G401 (cell line): ENCODE data around the gene SEMA3B. TPM values are rescaled to one million over a fixed set of nuclear protein-coding genes. Genes with fewer than 3 reads are reported as not detected.
A peak's percentile ranks its signal among the peaks of the same experiment; 100 is the strongest.
"Not testable (repeated sequence)": the region's sequence is repeated elsewhere in the genome, so short reads cannot be mapped to it uniquely, and the experiment has no call there.

Experiments used
- DNase-seq: peaks from one replicate; pipeline ENCODE4 v3.0.0-alpha.2; 2015; ENCODE audit warnings: low spot score
- in situ Hi-C: cut with HindIII; loops from 2 replicates; pipeline ENCODE4 v1.10.0; 2016; ENCODE audit warnings: low sequenced_read_pairs, mixed read lengths
- total RNA-seq: library from RNA; depleted of rRNA; stranded (reverse); fragments of >200 nt; shearing (Covaris generic); gene quantifications from 2 replicates; pipeline ENCODE4 v1.2.3, GENCODE V29; 2014

SEMA3B gene
- total RNA-seq, 1 experiment from 2014 or later = 68.1 TPM

DNA sequence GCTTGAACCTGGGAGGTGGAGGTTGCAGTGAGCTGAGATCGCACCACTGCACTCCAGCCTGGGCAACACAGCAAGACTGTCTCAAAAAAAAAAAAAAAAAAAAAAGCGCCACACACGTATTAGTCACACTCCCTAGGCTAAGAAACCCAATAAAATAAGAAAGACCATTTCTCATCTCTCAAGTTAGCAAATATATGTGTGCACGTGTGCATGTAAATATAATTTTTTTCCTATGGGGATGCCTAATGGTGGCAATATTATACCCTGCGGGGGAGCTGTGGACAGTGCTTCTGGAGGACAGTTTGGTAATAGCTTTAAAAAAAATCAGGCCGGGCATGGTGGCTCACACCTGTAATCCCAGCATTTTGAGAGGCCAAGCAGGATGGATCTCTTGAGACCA is 15.2 kb downstream of the SEMA3B start:
- DNase-seq, in situ Hi-C loops: not testable (repeated sequence)

DNA sequence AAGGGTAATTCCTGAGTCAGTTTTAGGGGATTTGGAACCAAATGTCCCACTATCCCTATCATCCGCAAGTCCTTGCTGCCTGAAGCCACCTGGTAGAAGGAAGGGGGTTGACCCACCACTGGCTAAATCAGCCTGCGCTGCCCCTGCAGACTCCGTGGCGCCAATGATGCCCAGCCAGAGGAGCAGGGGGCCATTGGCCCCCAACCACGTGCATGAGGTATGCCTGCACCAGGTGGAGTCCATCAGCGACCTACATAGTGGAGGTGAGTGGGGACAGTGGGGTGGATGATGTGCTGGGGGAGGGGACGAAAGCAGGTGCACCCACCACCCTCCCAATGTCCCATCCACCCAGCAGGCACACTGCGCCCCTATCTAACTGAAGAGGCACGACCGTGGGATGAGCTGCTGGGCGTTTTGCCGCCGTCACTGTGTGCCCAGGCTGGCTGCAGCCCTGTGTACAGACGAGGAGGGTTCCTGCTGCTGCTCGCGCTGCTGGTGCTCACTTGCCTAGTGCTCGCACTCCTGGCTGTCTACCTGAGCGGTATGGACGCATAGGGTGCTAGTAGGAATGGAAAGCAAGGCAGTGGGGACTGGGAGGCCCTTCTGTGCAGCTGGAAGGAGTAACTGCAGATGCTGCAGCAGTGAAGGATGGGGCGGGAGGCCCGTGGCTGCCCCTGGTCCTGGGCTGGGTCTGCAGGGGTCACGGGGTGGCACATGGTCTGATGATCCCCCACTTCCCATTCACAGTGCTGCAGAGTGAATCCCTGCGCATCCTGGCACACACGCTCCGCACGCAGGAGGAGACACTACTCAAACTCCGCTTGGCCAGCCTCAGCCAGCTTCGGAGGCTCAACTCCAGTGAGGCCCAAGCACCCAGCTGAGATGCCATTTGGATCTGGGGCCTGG is 17.6 kb downstream of the SEMA3B start:
- in situ Hi-C loops = no loop called here
- DNase-seq = no peak

DNA sequence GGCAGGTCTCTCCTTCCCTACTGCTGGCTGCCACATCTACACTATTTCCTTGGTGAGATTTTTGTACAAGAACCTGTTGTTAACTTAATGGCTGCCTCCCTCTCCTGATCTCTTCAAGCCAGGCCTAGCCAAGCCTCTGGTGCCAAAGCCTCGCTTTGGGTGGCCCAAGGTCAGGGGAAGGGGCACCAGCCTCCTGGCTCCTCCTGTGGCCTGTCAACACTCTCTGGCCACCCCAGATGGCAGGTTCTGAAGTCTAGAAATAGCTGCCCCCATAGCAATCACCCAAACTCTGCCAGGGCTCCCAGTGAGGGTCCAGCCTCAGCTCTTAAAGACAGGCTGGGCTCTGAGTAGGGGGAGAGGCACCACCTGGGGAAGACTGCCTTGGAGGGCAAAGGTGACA is 18.3 kb downstream of the SEMA3B start:
- no peak for DNase-seq
- in situ Hi-C loops = no loop called here

DNA sequence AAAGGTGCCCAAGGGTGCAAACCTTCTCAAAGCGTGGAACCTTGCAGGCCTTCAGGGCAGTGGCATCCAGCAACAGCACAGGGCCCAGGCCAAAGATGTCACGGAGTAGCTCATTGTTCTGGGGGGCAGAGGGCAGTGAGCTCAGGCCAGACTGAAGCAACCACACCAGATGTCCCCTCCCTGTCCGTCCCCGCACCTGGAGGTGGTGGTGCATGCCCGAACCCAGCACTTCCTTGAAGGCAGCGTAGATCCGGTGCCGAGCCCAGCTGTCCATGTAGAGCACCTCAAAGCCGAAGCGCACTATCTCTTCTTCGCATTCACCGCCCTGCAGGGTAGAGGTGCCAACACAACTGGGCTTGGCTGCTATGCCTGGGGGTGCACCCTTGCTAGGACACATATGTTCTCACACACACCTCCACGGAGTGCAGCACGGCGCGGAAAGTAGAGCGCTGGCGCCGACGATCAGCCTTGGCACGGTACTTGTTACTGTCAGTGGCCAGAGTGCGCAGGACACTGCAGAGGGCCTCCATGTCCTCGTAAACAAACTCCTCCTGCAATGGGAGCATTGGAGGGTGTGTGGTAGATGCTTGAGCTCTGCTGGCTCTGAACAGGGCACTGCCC is 19.6 kb downstream of the SEMA3B start:
- no peak for DNase-seq
- in situ Hi-C loops = no loop called here

DNA sequence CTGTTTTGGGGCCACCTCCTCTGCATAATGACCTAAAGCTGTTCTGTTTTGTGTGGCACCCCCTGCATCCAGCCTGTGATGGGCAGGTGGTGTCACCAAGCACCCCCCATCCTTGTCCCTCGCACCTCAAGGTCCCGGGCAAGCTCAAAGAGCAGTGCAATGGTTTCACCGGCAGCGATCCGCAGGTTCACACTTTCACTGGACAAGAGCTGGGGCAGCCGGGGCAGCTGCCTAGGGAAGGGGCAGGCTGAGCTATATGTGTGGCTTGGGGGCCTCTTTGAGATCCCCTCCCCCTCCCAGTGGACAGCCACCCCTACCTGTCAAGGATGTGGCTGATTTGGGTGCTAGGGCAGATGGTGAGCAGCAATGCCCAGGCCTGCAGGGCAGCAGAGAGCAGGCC is 20.2 kb downstream of the SEMA3B start:
- in situ Hi-C loops = no loop called here
- no peak for DNase-seq

DNA sequence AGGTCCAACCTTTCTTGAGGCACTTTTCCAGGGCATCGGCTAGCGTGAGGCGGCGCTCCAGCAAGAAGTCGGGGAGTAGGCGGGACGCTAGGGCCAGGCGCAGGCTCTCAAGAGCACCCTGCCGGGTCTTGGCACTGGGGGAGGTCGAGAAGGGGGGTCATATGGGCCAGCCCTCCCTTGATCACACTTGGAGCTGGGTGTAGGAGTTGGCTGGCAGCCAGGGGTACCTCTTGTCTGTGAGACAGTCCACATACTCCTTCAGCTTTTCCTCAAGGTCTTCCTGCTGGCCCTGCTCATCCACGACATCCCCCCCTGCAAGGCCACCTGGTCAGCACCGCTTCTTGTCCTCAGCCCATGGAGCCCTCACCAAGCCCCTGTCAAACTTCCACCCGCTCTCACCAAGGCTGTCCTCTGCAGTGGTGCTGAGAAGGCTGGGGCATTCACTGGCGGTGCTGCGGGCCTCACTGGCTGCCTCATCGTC is 21.3 kb downstream of the SEMA3B start:
- no peak for DNase-seq
- in situ Hi-C loops = no loop called here

DNA sequence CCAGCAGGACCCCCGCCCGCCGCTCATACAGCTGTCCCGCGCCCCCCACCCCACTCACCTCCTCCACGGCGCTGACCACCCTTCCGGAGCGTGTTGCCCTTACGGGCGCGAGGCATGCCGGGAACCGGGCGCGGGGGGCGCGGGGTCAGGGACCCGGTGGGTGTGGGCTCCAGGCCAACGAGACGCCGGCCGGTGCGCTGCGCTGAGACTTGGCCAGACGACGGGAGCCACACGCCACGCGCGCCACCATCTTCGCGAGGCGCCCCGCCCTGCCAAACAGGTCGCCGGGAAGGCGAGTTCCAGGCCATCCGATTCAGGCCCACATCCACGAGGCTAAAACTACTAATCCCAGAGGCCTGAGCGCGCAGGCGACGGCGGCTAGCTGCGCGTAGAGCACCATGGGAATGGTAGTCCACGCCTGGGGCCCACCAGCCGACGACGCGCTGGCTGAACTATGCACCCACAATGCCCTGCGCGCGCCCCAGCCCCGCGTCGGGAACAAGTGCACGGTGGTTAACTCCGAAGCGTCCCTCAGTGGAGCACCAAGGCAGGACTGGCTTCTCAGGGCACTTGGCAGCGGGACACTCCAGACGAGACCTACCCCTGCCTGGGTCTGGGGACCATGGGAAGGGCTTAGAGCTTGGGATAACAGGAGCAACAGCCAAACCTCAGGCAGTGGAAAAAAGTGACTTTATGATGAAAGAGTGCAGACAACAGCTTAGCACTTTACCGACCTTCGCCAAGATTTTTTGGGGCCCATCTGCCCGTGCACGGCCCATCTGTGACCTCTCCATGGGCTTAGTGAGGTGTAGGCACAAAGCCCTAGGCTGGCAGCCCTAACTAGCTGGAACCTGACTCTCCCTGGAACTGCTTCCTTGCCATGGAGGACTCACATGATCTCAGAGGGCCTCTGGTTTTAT is 23.5 kb downstream of the SEMA3B start, which contains the start of gene IFRD2:
TSS of gene IFRD2 (minus strand) at position 271 of the 920 bp plus-strand sequence. CDS start at position 116, 155 bp downstream.
- peak; percentile 98 for DNase-seq
- in situ Hi-C loops = no loop called here

DNA sequence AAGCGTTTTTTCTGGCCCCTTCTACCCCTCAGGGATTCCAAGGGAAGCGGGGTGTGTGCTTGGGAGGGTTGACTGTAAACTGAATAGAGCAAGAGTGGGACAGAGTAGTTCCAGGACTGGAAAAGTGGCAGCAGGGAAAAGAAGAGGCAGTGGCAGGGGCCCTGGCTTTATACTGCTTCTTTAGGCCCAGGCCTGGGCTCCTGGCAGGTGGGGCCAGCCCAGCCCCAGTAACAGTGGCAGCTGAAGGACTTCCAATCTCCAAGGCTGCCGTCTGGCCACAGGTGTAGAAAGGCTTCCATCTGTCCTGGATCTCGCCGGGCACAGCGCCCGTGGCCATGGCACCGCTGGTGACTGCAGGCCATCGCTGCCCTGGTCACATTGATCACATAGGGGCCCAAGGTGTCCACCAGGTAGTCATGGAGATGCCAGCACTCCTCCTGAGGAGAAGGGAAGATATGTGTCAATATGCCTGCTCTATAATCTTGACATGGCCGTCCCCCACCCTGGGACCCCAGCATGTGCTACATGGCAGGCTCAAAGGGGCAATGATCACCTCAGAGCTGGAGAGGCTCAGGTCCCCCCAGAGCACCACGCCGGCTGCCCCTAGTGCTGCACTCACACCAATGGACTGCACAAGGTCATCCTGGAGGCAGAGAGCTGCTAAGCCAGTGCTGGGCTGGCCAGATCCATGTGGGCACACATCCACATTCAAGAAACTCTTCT is 24.3 kb downstream of the SEMA3B start:
- no peak for DNase-seq
- in situ Hi-C loops = no loop called here

DNA sequence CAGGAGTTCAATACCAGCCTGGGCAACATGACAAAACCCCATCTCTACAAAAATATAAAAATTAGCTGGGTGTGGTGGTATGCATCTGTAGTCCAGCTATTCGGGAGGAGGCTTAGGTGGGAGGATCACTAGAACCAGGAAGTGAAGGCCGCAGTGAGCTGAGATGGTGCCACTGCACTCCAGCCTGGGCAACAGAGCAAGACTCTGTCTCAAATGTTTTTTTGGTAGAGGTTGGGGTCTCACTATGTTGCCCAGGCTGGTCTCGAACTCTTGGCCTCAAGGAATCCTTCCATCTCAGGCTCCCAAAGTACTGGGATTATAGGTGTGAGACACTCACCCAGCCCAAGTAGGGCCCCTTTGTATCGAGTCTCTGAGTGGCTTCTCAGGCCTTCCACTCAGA is 25.1 kb downstream of the SEMA3B start:
- in situ Hi-C loops = no loop called here
- no peak for DNase-seq

DNA sequence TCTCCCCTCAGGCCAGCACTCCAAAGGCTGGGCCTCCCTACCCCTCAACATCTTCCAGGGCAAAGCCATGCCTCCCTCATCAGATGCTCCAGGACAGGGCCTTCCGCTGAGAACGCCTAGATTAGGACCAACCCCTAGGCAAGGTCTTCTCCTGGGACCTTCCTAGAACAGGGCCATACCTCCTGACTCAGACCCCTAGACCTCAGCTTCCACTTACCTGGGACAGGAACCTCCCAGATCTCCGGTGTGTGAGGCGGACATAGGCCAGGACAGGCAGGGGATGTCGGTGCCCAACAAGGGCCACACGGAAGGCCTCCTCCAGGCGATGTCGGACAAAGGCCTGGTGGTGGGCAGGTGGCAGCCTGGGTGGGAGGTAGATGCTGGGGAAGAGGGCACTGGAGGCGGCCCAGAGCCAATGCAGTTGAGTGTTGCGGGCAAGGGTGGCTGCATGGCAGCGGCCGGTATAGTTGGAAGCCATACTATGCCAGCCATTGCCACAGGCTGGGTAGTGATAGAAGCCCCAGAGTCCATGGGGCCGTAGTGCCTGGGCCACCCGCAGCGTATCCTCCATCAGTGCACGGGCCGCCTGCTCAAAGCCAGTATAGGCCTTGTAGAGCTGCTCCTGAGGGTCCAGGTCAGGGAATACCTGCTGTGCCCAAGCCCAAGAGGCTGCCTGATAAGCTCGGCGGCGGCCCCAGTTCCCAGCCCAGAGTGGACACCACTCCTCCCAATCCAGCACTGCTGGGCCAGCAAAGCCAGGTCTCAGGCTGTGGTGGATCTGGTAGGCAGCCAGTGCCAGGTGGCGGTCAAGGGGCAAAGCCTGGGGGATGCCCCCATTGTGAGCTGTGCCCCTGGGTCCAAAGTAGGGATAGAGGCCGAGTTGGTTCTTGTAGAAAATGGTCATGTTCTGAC is 25.8 kb downstream of the SEMA3B start:
- in situ Hi-C loops = no loop called here
- no peak for DNase-seq

DNA sequence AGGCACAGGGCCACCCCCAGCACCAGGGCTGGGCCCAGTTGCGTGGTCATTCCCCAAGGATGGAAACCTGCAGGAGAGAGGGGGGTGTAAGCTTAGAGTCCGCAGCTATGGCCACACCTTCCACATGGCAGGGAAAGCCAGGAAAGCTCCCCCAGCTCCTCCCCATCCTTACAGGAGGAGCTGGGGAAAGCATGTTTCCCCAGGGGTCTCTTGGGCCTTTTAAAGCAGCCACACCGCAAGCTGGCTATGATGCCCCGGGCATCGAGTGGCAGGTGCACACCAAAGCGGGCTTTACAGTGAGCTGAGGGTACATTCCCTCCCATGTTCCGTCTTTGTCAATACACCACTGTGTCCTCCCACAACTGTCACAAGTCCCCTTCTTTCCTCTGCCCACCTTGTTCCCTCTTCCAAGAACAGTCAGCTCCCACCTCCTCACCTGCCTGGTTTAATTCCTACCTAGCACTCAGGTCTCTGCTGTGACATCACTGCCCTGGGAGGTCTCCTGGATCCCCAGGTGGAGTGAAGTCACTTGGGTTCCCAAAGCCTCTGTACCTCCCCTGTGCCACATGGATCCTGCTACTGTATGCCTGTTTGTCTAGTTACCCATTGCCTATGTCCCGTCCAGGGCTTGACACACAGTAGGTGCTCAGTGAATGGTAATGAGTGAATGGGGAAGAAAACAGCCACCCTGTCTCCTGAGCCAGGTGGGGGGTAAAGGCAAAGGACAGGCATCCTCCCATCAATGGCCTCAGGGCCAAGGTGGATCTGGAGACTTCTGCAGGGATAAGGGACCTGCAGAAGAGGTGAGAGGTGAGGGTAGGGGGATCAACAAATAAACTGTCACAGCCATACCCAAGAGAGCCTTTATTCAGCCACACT is 26.8 kb downstream of the SEMA3B start:
- in situ Hi-C loops = no loop called here
- no peak for DNase-seq

DNA sequence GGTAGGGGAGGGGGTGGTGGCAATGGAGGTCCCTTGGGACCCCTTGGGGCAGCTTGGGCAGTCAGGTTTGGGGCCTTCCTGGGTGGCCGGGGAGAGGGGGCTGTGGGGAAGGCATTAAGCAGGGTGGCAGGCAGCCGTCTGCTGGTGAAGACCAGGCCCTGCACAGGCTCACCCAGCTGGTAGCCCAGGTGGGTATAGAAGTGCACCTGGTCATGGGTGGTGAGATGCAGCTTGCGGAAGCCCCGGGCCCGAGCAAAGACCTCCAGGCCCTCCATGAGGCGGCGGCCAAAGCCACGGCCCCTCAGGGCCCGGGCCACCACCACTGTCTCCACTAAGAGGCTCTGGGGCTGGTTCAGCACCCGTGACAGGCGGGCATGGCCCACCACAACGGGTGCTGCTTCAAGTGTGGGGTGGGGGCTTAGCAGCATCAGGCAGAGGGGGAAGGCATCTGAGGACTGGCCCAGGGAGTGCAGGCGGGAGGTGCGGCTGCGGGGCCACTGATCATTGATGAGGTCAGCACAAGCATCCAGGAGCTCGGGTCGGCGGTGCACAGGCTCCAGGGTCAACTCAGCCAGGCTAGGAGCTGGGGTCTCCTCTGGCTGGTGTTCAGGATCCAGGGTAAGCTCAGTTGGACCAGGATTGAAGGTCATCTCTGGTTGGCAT is 27.9 kb downstream of the SEMA3B start:
- in situ Hi-C loops = no loop called here
- no peak for DNase-seq

DNA sequence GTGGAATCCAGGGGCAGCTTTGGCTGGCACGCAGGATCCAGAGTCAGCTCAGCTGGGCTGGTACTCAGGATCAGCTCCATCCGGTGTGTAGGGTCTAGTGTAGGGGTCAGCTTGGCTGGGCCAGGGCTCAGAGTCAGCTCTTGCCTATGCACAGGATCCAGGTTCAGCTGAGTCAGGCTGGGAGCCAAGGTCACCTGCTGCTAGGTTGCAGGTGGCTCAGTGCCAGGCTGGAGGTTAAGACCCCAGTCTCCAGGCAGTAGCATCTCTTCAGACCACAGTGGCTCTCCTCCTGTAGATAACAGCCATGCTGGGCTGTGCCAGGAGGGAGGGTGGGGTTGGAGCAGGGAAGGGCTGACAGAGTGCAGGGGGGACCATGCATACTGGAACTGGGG is 28.4 kb downstream of the SEMA3B start:
- in situ Hi-C loops = no loop called here
- DNase-seq = no peak

DNA sequence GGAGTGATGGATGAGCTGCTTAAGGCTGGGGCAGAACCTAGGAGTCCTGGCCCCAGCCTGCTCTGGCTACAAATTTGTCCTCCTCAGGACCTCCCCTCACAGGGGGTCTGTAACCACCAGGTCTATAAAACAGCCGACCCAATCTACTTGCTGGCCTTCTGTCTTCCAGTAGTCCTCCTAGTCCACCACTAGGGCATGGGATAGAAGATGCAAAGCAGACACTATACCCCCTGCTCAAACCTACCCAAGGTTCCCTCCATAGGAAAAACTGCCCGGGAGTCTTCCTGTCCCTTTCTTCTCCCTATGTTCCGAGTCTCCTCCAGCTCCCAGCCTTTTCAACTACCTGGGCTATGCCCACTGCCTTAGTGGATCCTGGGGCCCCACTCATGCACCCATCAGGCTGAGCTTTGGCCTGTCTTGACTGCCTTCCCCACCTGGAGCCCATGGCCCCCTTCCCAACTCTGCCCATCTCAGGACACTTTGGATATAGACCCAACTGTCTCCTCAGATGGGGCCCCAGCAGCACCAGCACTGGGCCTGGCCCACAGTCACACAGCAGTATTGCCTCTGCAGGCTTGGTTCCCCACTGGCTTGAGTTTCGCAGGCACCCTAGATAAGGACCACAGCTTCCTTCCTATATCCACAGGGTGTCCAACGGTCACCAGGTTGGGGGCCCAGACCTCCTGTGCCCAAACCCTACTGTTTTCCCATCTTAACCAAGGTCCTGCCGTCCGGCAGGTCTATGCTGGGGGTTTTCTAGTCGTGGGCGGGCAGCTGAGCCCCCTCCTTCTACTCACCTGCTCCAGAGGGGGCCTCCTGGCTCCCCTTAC is 29.2 kb downstream of the SEMA3B start:
- peak; percentile 26 for DNase-seq
- in situ Hi-C loops = no loop called here

DNA sequence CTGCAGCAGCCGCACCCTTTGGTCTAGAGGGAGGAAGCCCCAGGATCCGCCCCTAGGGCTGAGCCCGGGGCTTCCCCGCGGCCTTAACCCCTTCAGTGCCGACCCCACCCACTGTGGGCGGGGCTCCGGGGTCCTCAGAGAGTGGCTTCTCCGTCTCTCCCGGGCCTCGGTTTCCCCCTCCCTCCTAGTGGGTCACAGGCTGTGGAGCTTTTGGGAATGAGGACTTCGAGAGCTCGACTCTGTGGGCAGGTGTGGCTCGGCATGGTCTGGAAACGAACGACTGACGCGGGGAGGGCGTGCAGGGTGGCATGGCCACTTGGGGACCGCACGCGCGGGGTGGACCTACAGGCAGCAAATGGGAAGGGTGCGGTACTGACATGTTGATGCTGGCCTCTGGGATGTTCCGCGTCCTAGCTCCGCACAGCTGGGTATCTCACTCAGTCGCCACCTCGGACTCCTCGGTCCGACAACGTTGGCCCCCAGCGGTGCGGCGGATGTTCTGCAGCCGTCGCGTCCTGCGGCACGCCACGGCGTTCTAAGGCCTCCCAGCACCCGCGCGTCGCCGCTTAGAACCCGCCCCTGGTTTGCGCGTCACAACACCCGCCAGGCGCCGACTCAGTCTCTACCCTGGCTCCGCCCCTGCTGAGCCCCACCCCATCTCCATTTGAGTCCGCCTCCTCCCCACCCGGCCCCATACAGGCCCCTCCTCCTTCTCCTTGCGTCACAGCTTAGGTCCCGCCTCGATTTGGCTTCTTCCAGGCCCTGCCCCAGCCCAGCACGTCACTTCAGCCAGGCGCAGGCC is 30.1 kb downstream of the SEMA3B start, which contains the start of the genes HYAL3 and NAA80:
TSS of gene HYAL3 (minus strand) at position 570 of the 802 bp plus-strand sequence. CDS start 3,803 bp downstream, outside the sequence.
TSS of gene NAA80 (minus strand) at position 570 of the 802 bp plus-strand sequence. CDS start 1,942 bp downstream, outside the sequence.
- in situ Hi-C loops = no loop called here
- peak; percentile 100 for DNase-seq
